IMR-90 (cell line): ENCODE data around the gene CHPF. TPM values are rescaled to one million over a fixed set of nuclear protein-coding genes. Genes with fewer than 3 reads are reported as not detected.

Source experiments
- ATAC-seq: fragments of 200-7000 bp; cut with Tn5 transposase; 2 replicates; pipeline ENCODE4 v1.9.1; 2020; ENCODE audit warnings: low read depth, mild to moderate bottlenecking, moderate library complexity
- BruUV-seq: library from RNA; stranded (reverse); fragments of 400-500 nt; replicated peaks from 2 replicates; lab custom pipeline; 2021; lab: Mats Ljungman, UMichigan
- CTCF ChIA-PET: fragments of 300-600 bp; formaldehyde crosslinking; extraction: SDS; loops from one replicate; lab custom pipeline; 2021; ENCODE audit warnings: antibody characterized with exemption; lab: Yijun Ruan, JAX
- POLR2A ChIA-PET: fragments of 300-600 bp; sonication (Branson Sonifier 250); formaldehyde crosslinking; loops from one replicate; lab custom pipeline; 2022; ENCODE audit warnings: antibody characterized with exemption; ENCODE audit not compliant: unreplicated experiment; lab: Charles Lee
- DNase-seq: peaks from one replicate; pipeline ENCODE4 v3.0.0; 2013
- H2AFZ ChIP-seq: replicated peaks from 2 replicates; pipeline ENCODE3; 2013; ENCODE audit warnings: low read length, mild to moderate bottlenecking; ENCODE audit not compliant: poor library complexity
- H2AK5ac ChIP-seq: 2 replicates; pipeline ENCODE4 v1.6.1; 2013; ENCODE audit warnings: low read depth, low read length, inconsistent platforms
- H2AK9ac ChIP-seq: replicated peaks from 2 replicates; pipeline ENCODE3; 2013; ENCODE audit warnings: mild to moderate bottlenecking, low read depth, low read length, moderate library complexity; ENCODE audit not compliant: poor library complexity
- H2BK120ac ChIP-seq: 2 replicates; pipeline ENCODE4 v1.6.1; 2013; ENCODE audit warnings: low read depth, low read length, inconsistent platforms
- H2BK15ac ChIP-seq: 3 replicates; pipeline ENCODE4 v1.6.1; 2013; ENCODE audit warnings: low read depth, low read length, inconsistent platforms
- H2BK20ac ChIP-seq: 2 replicates; pipeline ENCODE4 v1.6.1; 2013; ENCODE audit warnings: low read depth, mild to moderate bottlenecking, inconsistent platforms, low read length, moderate library complexity
- H2BK5ac ChIP-seq: 2 replicates; pipeline ENCODE4 v1.6.1; 2013; ENCODE audit warnings: mild to moderate bottlenecking, low read depth, low read length, inconsistent platforms; ENCODE audit not compliant: poor library complexity, severe bottlenecking
- H3K14ac ChIP-seq: replicated peaks from 2 replicates; pipeline ENCODE4 v1.6.1; 2013; ENCODE audit warnings: low read depth, low read length, inconsistent platforms
- H3K18ac ChIP-seq: 2 replicates; pipeline ENCODE4 v1.6.1; 2013; ENCODE audit warnings: low read depth, low read length, control low read depth
- H3K23ac ChIP-seq: 2 replicates; pipeline ENCODE4 v1.6.1; 2013; ENCODE audit warnings: low read depth, low read length, inconsistent platforms
- H3K27ac ChIP-seq: 2 replicates; pipeline ENCODE4 v1.5.1; 2013; ENCODE audit warnings: mild to moderate bottlenecking, control low read depth, low read length; ENCODE audit not compliant: insufficient read depth
- H3K27me3 ChIP-seq: 2 replicates; pipeline ENCODE4 v1.6.1; 2013; ENCODE audit warnings: low read length; ENCODE audit not compliant: control insufficient read depth, insufficient read depth
- H3K36me3 ChIP-seq: 2 replicates; pipeline ENCODE4 v1.6.1; 2013; ENCODE audit warnings: low read length, mixed read lengths; ENCODE audit not compliant: control insufficient read depth, insufficient read depth
- H3K4ac ChIP-seq: 2 replicates; pipeline ENCODE4 v1.6.1; 2013; ENCODE audit warnings: low read depth, low read length, inconsistent platforms
- H3K4me1 ChIP-seq: 2 replicates; pipeline ENCODE4 v1.6.1; 2013; ENCODE audit warnings: low read length, mixed read lengths; ENCODE audit not compliant: control insufficient read depth, insufficient read depth
- H3K4me2 ChIP-seq: 2 replicates; pipeline ENCODE4 v1.6.1; 2013; ENCODE audit warnings: low read depth, mild to moderate bottlenecking, control low read depth, low read length, moderate library complexity
- H3K4me3 ChIP-seq: 2 replicates; pipeline ENCODE4 v1.5.1; 2013; ENCODE audit warnings: low read depth, mild to moderate bottlenecking, control low read depth, low read length, moderate library complexity; ENCODE audit not compliant: insufficient read depth
- H3K56ac ChIP-seq: 2 replicates; pipeline ENCODE4 v1.6.1; 2013; ENCODE audit warnings: low read length, inconsistent platforms; ENCODE audit not compliant: insufficient read depth; ENCODE audit errors: extremely low read depth
- H3K79me1 ChIP-seq, 2 experiments: 2 replicates each; pipeline ENCODE4 v1.6.1; 2013; ENCODE audit warnings: low read length in 2 of 2, inconsistent platforms in 1 of 2, low read depth in 1 of 2
- H3K9ac ChIP-seq: 2 replicates; pipeline ENCODE4 v1.6.1; 2013; ENCODE audit warnings: low read depth, low read length, control low read depth
- H3K9me1 ChIP-seq: 2 replicates; pipeline ENCODE4 v1.6.1; 2013; ENCODE audit warnings: low read length, inconsistent platforms; ENCODE audit not compliant: insufficient read depth
- H3K9me3 ChIP-seq: 2 replicates; pipeline ENCODE4 v1.6.1; 2013; ENCODE audit warnings: low read length; ENCODE audit not compliant: control insufficient read depth, insufficient read depth
- H4K20me1 ChIP-seq: 2 replicates; pipeline ENCODE4 v1.6.1; 2013; ENCODE audit warnings: low read length, inconsistent platforms; ENCODE audit not compliant: insufficient read depth
- H4K5ac ChIP-seq: 2 replicates; pipeline ENCODE4 v1.6.1; 2013; ENCODE audit warnings: mild to moderate bottlenecking, low read depth, low read length, control low read depth
- H4K8ac ChIP-seq, 2 experiments: 2 replicates each; pipeline ENCODE4 v1.6.1; 2013; ENCODE audit warnings: low read depth in 2 of 2, low read length in 2 of 2, control low read depth in 1 of 2, inconsistent platforms in 1 of 2
- H4K91ac ChIP-seq: 2 replicates; pipeline ENCODE4 v1.6.1; 2013; ENCODE audit warnings: low read depth, low read length, inconsistent platforms; ENCODE audit not compliant: insufficient read depth
- RAD21 ChIP-seq: IDR thresholded peaks from 2 replicates; pipeline ENCODE4 v1.6.1; 2012; ENCODE audit warnings: low read length, improper control_type of control experiment
- RFX5 ChIP-seq: IDR thresholded peaks from 2 replicates; pipeline ENCODE4 v1.8.0; 2012; ENCODE audit warnings: low read depth, mild to moderate bottlenecking, low read length, moderate library complexity
- WGBS, 2 experiments: methylation state at CpG; one replicate each; pipeline versions ENCODE4 v1.1.5 to v1.1.7; 2013; ENCODE audit warnings: missing lambda C conversion rate in 2 of 2; ENCODE audit not compliant: insufficient read length in 1 of 2; ENCODE audit errors: extremely low coverage in 2 of 2; 5-methylcytosine and 5-hydroxymethylcytosine counted together
- dilution Hi-C: fragments of 300-500 bp; cut with HindIII; formaldehyde crosslinking; loops from one replicate; pipeline ENCODE4 v1.14.3; 2018; ENCODE audit warnings: low sequenced_read_pairs; ENCODE audit not compliant: unreplicated experiment
- in situ Hi-C: fragments of 300-500 bp; cut with MboI; formaldehyde crosslinking; loops from 3 replicates; pipeline ENCODE4 v1.14.3; 2019; ENCODE audit warnings: low sequenced_read_pairs, inconsistent platforms, mixed read lengths
- intact Hi-C: fragments of 100-400 bp; cut with micrococcal nuclease; formaldehyde crosslinking; loops from 2 replicates; pipeline ENCODE4 v1.10.0; 2022
- polyA plus RNA-seq, 3 experiments: library from polyadenylated mRNA; depleted of rRNA; stranded (reverse); fragments of >200 nt; gene quantifications; 2 replicates each; pipeline ENCODE4 v1.2.3, GENCODE V29; 2012; ENCODE audit warnings: low replicate concordance in 1 of 3
- total RNA-seq: library from RNA; depleted of rRNA; stranded (reverse); fragments of >200 nt; gene quantifications from 2 replicates; pipeline ENCODE4 v1.2.3, GENCODE V29; 2012

The CHPF gene
- total and polyA plus RNA-seq, 2 of the 4 experiments (the other 2 are of a cell fraction) = 24.0 to 115 TPM

GRCh38 chr2:219566640-219567039, 23.0 kb upstream of the CHPF start:
- Histone ChIP-seq H3K4ac (no peak overlapping the region), H3K36me3 (peaks cover 26% of the 10 kb centered on the region), H2BK5ac (no peak overlapping the region), H2AK9ac (peak overlapping the region; percentile 68), H3K18ac (no peak overlapping the region), H3K14ac (no peak overlapping the region), H3K4me1 (peaks cover 6% of the 10 kb centered on the region), H2BK20ac (no peak overlapping the region), H3K9me3 (no peaks in the 10 kb centered on the region), H2AFZ (no peak overlapping the region), H3K4me3 (no peak overlapping the region), H4K20me1 (peaks cover 8% of the 10 kb centered on the region; the same call in 1 of the 2 replicates), H4K91ac (no peak overlapping the region), H2AK5ac (no peak overlapping the region), H4K8ac (no peak overlapping the region), H3K27me3 (no peaks in the 10 kb centered on the region), H2BK15ac (no peak overlapping the region), H3K9ac (no peak overlapping the region), H3K9me1 (peaks cover 6% of the 10 kb centered on the region; the same call in 1 of the 2 replicates), H2BK120ac (no peak overlapping the region), H3K56ac (no peak overlapping the region), H3K23ac (no peak overlapping the region), H3K27ac (no peak overlapping the region), H3K79me1 (peaks cover 9 to 18% of the 10 kb centered on the region in 2 experiments), H4K5ac (no peak overlapping the region), H3K4me2 (no peak overlapping the region)
- TF ChIP-seq RAD21 (no peak), RFX5 (no peak)
- 98% methylated on average over 7 of the region's 11 CpGs; no CpG with 5 or more reads in 1 of the 2 experiments for WGBS, 2 experiments
- ChIA-PET CTCF (no interaction called here), POLR2A (no interaction called here)
- BruUV-seq = no TSS peak
- ATAC-seq (no peak), DNase-seq (no peak)
- in situ Hi-C loops = no loop called here
- dilution Hi-C loops = no loop called here
- intact Hi-C loops = no loop called here
